Osteoblast (primary cell): ENCODE measurements around the gene COL6A2. TPM values are rescaled to one million over a fixed set of nuclear protein-coding genes. Genes with fewer than 3 reads are reported as not detected.

ENCODE experiments used
- DNase-seq: peaks from one replicate; pipeline ENCODE4 v3.0.0; 2011; ENCODE audit warnings: low spot score, mixed read lengths; ENCODE audit not compliant: insufficient read length; ENCODE audit errors: missing footprints
- H2AFZ ChIP-seq: 2 replicates; pipeline ENCODE4 v1.6.0; 2011; ENCODE audit warnings: mild to moderate bottlenecking, low read length
- H3K27ac ChIP-seq: 2 replicates; pipeline ENCODE4 v1.5.1; 2011; ENCODE audit warnings: mild to moderate bottlenecking, low read depth, low read length, moderate library complexity
- H3K27me3 ChIP-seq: 2 replicates; pipeline ENCODE4 v1.6.0; 2012; ENCODE audit warnings: mild to moderate bottlenecking, control low read depth, inconsistent platforms, low read length, moderate library complexity; ENCODE audit not compliant: insufficient read depth
- H3K36me3 ChIP-seq: 2 replicates; pipeline ENCODE4 v1.5.1; 2011; ENCODE audit warnings: mild to moderate bottlenecking, low read length, control low read depth, moderate library complexity; ENCODE audit not compliant: insufficient read depth
- H3K4me1 ChIP-seq: 2 replicates; pipeline ENCODE4 v1.5.1; 2011; ENCODE audit warnings: mild to moderate bottlenecking, low read length, control low read depth, moderate library complexity; ENCODE audit not compliant: insufficient read depth
- H3K4me2 ChIP-seq: 2 replicates; pipeline ENCODE4 v1.6.0; 2011; ENCODE audit warnings: mild to moderate bottlenecking, low read length; ENCODE audit not compliant: insufficient read depth
- H3K4me3 ChIP-seq: fragments of 200-600 bp; sonication (generic); 3 replicates; pipeline ENCODE4 v1.5.1; 2012; ENCODE audit warnings: mild to moderate bottlenecking, low read length, inconsistent platforms; ENCODE audit not compliant: insufficient read depth
- H3K79me2 ChIP-seq: 2 replicates; pipeline ENCODE4 v1.6.0; 2012; ENCODE audit warnings: mild to moderate bottlenecking, low read length, control low read depth, inconsistent platforms; ENCODE audit not compliant: insufficient read depth
- H3K9me3 ChIP-seq: 2 replicates; pipeline ENCODE4 v1.5.1; 2011; ENCODE audit warnings: low read depth, low read length, control low read depth
- H4K20me1 ChIP-seq: 2 replicates; pipeline ENCODE4 v1.6.0; 2012; ENCODE audit warnings: mild to moderate bottlenecking, low read length, control low read depth; ENCODE audit not compliant: insufficient read depth
- total RNA-seq: library from RNA; depleted of rRNA; stranded (reverse); fragments of >200 nt; gene quantifications from 2 replicates; pipeline ENCODE4 v1.2.3, GENCODE V29; 2012
- TF ChIP-seq, protein P1 (sequence below): IDR thresholded peaks from 2 replicates; pipeline ENCODE4 v1.5.1; 2011; ENCODE audit warnings: mild to moderate bottlenecking, low read depth, low read length, moderate library complexity; ENCODE audit errors: extremely low read depth

The COL6A2 gene
- total RNA-seq, 1 donor, result 1,265 TPM

DNA sequence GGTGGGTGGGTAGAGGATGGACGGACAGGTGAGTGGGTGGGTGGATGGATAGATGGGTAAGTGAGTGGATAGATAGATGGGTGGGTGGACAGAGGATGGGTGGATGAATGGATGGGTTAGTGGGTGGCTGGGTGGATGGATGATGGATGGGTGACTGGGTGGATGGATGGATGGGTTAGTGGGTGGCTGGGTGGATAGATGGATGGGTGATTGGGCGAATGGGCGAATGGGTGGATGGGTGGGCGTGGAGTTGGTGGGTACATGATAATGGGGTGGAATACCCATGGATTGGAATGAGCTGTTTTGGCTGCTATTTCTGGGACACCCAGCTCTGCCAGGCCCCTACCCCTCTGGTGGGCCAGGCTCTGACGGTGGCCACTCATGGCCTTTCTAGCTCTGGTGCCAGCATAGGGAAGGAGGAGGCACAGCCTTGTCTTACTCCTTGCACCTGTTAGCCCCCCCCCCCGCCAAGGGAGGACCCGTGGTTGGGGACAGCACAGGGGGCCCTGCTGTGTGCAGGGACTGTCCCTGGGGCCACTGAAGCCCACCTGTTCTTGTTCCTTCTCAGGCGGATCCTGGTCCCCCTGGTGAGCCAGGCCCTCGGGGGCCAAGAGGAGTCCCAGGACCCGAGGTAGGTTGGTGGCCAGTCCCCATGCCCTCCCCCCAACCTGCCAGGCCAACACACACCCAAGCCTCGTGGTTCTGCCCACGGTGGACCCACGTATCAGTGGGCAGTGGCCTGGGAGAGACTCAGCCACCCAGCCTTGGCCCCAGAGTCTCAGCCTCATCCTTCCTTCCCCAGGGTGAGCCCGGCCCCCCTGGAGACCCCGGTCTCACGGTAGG, 26.4 kb downstream of the COL6A2 start:
- Histone ChIP-seq H3K79me2 (peaks cover 52% of the 10 kb centered on the region), H3K9me3 (no peaks in the 10 kb centered on the region), H3K27me3 (no peaks in the 10 kb centered on the region), H3K27ac (no peak overlapping the region), H4K20me1 (peaks cover 58% of the 10 kb centered on the region), H3K36me3 (peaks cover 95% of the 10 kb centered on the region), H3K4me1 (peaks cover 27% of the 10 kb centered on the region), H3K4me2 (no peak overlapping the region), H2AFZ (no peak overlapping the region), H3K4me3 (no peak overlapping the region)
- peak; percentile 85 for DNase-seq
- TF ChIP-seq, protein P1, sequence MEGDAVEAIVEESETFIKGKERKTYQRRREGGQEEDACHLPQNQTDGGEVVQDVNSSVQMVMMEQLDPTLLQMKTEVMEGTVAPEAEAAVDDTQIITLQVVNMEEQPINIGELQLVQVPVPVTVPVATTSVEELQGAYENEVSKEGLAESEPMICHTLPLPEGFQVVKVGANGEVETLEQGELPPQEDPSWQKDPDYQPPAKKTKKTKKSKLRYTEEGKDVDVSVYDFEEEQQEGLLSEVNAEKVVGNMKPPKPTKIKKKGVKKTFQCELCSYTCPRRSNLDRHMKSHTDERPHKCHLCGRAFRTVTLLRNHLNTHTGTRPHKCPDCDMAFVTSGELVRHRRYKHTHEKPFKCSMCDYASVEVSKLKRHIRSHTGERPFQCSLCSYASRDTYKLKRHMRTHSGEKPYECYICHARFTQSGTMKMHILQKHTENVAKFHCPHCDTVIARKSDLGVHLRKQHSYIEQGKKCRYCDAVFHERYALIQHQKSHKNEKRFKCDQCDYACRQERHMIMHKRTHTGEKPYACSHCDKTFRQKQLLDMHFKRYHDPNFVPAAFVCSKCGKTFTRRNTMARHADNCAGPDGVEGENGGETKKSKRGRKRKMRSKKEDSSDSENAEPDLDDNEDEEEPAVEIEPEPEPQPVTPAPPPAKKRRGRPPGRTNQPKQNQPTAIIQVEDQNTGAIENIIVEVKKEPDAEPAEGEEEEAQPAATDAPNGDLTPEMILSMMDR, result no peak

GRCh38 chr21:46124926-46125845, 27.3 kb downstream of the COL6A2 start:
- Histone ChIP-seq H3K4me2 (no peak overlapping the region), H3K9me3 (no peaks in the 10 kb centered on the region), H4K20me1 (peaks cover 67% of the 10 kb centered on the region), H3K27me3 (no peaks in the 10 kb centered on the region), H3K36me3 (peaks cover 95% of the 10 kb centered on the region), H3K79me2 (peaks cover 50% of the 10 kb centered on the region), H3K4me3 (no peak overlapping the region), H3K27ac (no peak overlapping the region), H3K4me1 (peaks cover 27% of the 10 kb centered on the region), H2AFZ (no peak overlapping the region)
- TF ChIP-seq, protein P1, result no peak
- DNase-seq, result peak; percentile 87

GRCh38 chr21:46125846-46126301, 28.0 kb downstream of the COL6A2 start:
- no peak overlapping the region for H3K27ac ChIP-seq

More at GRCh38 chr21:46125846-46126301, 28.0 kb downstream of the COL6A2 start:
- Histone ChIP-seq H3K9me3 (no peaks in the 10 kb centered on the region), H3K4me2 (no peak overlapping the region), H3K36me3 (peaks cover 95% of the 10 kb centered on the region), H2AFZ (no peak overlapping the region), H3K79me2 (peaks cover 47% of the 10 kb centered on the region), H3K4me1 (peaks cover 26% of the 10 kb centered on the region), H3K4me3 (no peak overlapping the region), H3K27me3 (no peaks in the 10 kb centered on the region), H4K20me1 (peaks cover 69% of the 10 kb centered on the region)
- peak; percentile 84 for DNase-seq
- TF ChIP-seq, protein P1, result no peak
